ENCODE measurements around the gene MAD1L1. TPM values are rescaled to one million over a fixed set of nuclear protein-coding genes. Genes with fewer than 3 reads are reported as not detected.

The MAD1L1 gene
- total and polyA plus RNA-seq, 2 experiments from 2014 or later: 38.2 to 69.8 TPM

- TF ChIP-seq EZH2 (IDR thresholded peaks at IDR 0.05; ENCODE audit: insufficient read depth, poor library complexity, severe bottlenecking): no peak
- no peak for TF ChIP-seq EZH2phosphoT487 (IDR thresholded peaks at IDR 0.05; ENCODE audit: insufficient read depth, low read depth)
- H3K79me2 ChIP-seq (ENCODE audit: insufficient read depth): no peaks in the 10 kb centered on the region
- H3K9me3 ChIP-seq (ENCODE audit: low read depth): no peaks in the 10 kb centered on the region
- no peak overlapping the region for H3K4me2 ChIP-seq (ENCODE audit: unreplicated experiment)
- H3K27ac ChIP-seq: no peak overlapping the region
- no peak overlapping the region for H2AFZ ChIP-seq
- H3K27me3 ChIP-seq (replicated peaks; ENCODE audit: insufficient read depth): no peaks in the 10 kb centered on the region
- no peaks in the 10 kb centered on the region for H3K4me1 ChIP-seq (ENCODE audit: insufficient read depth)
- in situ Hi-C loops (cut with MboI): no loop called here
- H3K4me3 ChIP-seq: no peak overlapping the region
- H3K9ac ChIP-seq: no peak overlapping the region
- no peaks in the 10 kb centered on the region for H3K9me2 ChIP-seq (ENCODE audit: insufficient read depth)
- H3K36me3 ChIP-seq (ENCODE audit: low read depth): no peaks in the 10 kb centered on the region
- DNase-seq: no peak
- no peaks in the 10 kb centered on the region for H3F3A ChIP-seq (ENCODE audit: insufficient read depth)
- H4K20me1 ChIP-seq (ENCODE audit: insufficient read depth): no peaks in the 10 kb centered on the region
- WGBS, 2 experiments (ENCODE audit: low coverage in 1 of 2, low lambda C conversion rate in 2 of 2, missing lambda C conversion rate in 2 of 2): 95 to 96% methylated on average over 20 to 22 of the region's 22 CpGs
Observed at GRCh38 chr7:1934756-1935155, 298.0 kb downstream of the MAD1L1 start.

- Histone ChIP-seq H3K36me3 (ENCODE audit: low read depth) (no peaks in the 10 kb centered on the region), H3K9me2 (ENCODE audit: insufficient read depth) (no peaks in the 10 kb centered on the region), H3K79me2 (ENCODE audit: insufficient read depth) (no peaks in the 10 kb centered on the region), H3K9me3 (ENCODE audit: low read depth) (no peaks in the 10 kb centered on the region), H3K27ac (no peak overlapping the region), H3K27me3 (replicated peaks; ENCODE audit: insufficient read depth) (no peaks in the 10 kb centered on the region), H2AFZ (no peak overlapping the region), H3K9ac (no peak overlapping the region), H3F3A (ENCODE audit: insufficient read depth) (no peaks in the 10 kb centered on the region), H3K4me2 (ENCODE audit: unreplicated experiment) (no peak overlapping the region), H3K4me1 (ENCODE audit: insufficient read depth) (no peaks in the 10 kb centered on the region), H3K4me3 (no peak overlapping the region), H4K20me1 (ENCODE audit: insufficient read depth) (no peaks in the 10 kb centered on the region)
- no peak for TF ChIP-seq EZH2phosphoT487 (IDR thresholded peaks at IDR 0.05; ENCODE audit: insufficient read depth, low read depth)
- TF ChIP-seq EZH2 (IDR thresholded peaks at IDR 0.05; ENCODE audit: insufficient read depth, poor library complexity, severe bottlenecking): no peak
- no peak for DNase-seq
- 95 to 97% methylated on average over 19 to 20 of the region's 20 CpGs for WGBS, 2 experiments (ENCODE audit: low coverage in 1 of 2, low lambda C conversion rate in 2 of 2, missing lambda C conversion rate in 2 of 2)
- in situ Hi-C loops (cut with MboI): no loop called here
Observed at GRCh38 chr7:1934017-1934416, 298.7 kb downstream of the MAD1L1 start.

GRCh38 chr7:1933066-1933750 is 299.5 kb downstream of the MAD1L1 start:
- no peak overlapping the region for H3K27ac ChIP-seq
- no peaks in the 10 kb centered on the region for H3K36me3 ChIP-seq (ENCODE audit: low read depth)
- 90 to 92% methylated on average over 25 to 27 of the region's 27 CpGs for WGBS, 2 experiments (ENCODE audit: low coverage in 1 of 2, low lambda C conversion rate in 2 of 2, missing lambda C conversion rate in 2 of 2)
- no peak overlapping the region for H3K4me3 ChIP-seq
- no peaks in the 10 kb centered on the region for H4K20me1 ChIP-seq (ENCODE audit: insufficient read depth)
- no peaks in the 10 kb centered on the region for H3F3A ChIP-seq (ENCODE audit: insufficient read depth)
- H3K27me3 ChIP-seq (replicated peaks; ENCODE audit: insufficient read depth): no peaks in the 10 kb centered on the region
- no peak overlapping the region for H2AFZ ChIP-seq
- DNase-seq: no peak
- no peaks in the 10 kb centered on the region for H3K79me2 ChIP-seq (ENCODE audit: insufficient read depth)
- no peaks in the 10 kb centered on the region for H3K4me1 ChIP-seq (ENCODE audit: insufficient read depth)
- no peaks in the 10 kb centered on the region for H3K9me3 ChIP-seq (ENCODE audit: low read depth)
- TF ChIP-seq EZH2phosphoT487 (IDR thresholded peaks at IDR 0.05; ENCODE audit: insufficient read depth, low read depth) (no peak), EZH2 (IDR thresholded peaks at IDR 0.05; ENCODE audit: insufficient read depth, poor library complexity, severe bottlenecking) (no peak)
- no peak overlapping the region for H3K9ac ChIP-seq
- in situ Hi-C loops (cut with MboI): no loop called here
- no peaks in the 10 kb centered on the region for H3K9me2 ChIP-seq (ENCODE audit: insufficient read depth)
- H3K4me2 ChIP-seq (ENCODE audit: unreplicated experiment): no peak overlapping the region

GRCh38 chr7:1931951-1932270 is 300.8 kb downstream of the MAD1L1 start:
- in situ Hi-C loops (cut with MboI): no loop called here
- H3K9me2 ChIP-seq (ENCODE audit: insufficient read depth): no peaks in the 10 kb centered on the region
- WGBS, 2 experiments (ENCODE audit: low coverage in 1 of 2, low lambda C conversion rate in 2 of 2, missing lambda C conversion rate in 2 of 2): 95 to 100% methylated on average over 9 of the region's 9 CpGs
- no peak overlapping the region for H3K4me3 ChIP-seq
- no peaks in the 10 kb centered on the region for H3K4me1 ChIP-seq (ENCODE audit: insufficient read depth)
- H3K4me2 ChIP-seq (ENCODE audit: unreplicated experiment): no peak overlapping the region
- DNase-seq: no peak
- no peaks in the 10 kb centered on the region for H3K79me2 ChIP-seq (ENCODE audit: insufficient read depth)
- no peaks in the 10 kb centered on the region for H3F3A ChIP-seq (ENCODE audit: insufficient read depth)
- TF ChIP-seq EZH2phosphoT487 (IDR thresholded peaks at IDR 0.05; ENCODE audit: insufficient read depth, low read depth): no peak
- no peak for TF ChIP-seq EZH2 (IDR thresholded peaks at IDR 0.05; ENCODE audit: insufficient read depth, poor library complexity, severe bottlenecking)
- no peaks in the 10 kb centered on the region for H3K9me3 ChIP-seq (ENCODE audit: low read depth)
- H3K36me3 ChIP-seq (ENCODE audit: low read depth): no peaks in the 10 kb centered on the region
- H3K9ac ChIP-seq: no peak overlapping the region
- no peaks in the 10 kb centered on the region for H4K20me1 ChIP-seq (ENCODE audit: insufficient read depth)
- no peaks in the 10 kb centered on the region for H3K27me3 ChIP-seq (replicated peaks; ENCODE audit: insufficient read depth)
- no peak overlapping the region for H3K27ac ChIP-seq
- H2AFZ ChIP-seq: no peak overlapping the region
